ENCODE data around the gene RAP1B.

RAP1B gene

DNA sequence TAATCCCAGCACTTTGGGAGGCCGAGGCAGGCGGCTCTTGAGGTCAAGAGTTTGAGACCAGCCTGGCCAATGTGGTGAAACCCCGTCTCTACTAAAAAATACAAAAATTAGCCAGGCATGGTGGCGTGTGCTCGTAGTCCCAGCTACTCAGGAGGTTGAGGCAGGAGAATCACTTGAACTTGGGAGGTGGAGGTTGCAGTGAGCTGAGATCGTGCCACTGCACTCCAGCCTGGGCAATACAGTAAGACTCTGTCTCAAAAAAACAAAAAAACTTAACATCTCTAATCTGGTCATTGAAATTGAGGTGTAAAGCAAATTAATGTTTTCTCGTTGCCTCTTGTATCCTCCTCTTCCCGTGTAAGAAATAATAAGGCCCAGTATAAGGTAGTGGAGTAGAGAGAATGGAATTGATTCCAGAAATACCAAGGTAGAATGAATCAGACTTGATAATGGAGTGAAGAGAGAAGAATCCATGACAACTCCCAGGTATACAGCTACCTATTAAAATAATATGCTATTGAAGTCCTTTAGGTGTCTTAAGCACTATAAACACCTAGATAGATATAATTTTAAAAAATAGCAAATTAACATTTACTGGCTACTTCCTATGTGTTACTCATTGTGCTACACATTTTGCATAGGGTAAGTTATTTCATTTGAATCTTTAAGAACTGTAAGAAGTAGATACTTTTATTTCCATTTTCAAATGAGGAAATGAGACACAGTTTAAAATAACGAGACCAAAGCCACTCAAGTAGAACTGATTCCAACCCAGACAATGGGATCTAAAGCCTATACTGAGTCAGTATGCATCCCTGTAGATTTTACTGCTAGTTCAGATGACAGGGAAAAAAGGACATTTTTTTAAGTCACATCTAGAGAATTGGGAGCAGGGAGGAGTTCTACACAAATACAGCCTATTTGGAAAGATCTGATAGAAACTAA, 23.2 kb downstream of the RAP1B start:
- TF ChIP-seq POLR2AphosphoS5 (IDR thresholded peaks at IDR 0.05; ENCODE audit: low read depth, low read length), result no peak
- no peak for TF ChIP-seq SIN3A (IDR thresholded peaks at IDR 0.05; ENCODE audit: borderline replicate concordance, insufficient read depth, low read length)
- no peak for TF ChIP-seq REST (IDR thresholded peaks at IDR 0.05; ENCODE audit: insufficient read depth in 1 of 2, low read depth in 2 of 2, low read length in 2 of 2)
- TF ChIP-seq FOXP2 (optimal IDR thresholded peaks at IDR 0.05; ENCODE audit: borderline replicate concordance, extremely low read depth, extremely low read length, insufficient read depth), result no peak
- TF ChIP-seq TAF1 (IDR thresholded peaks at IDR 0.05; ENCODE audit: borderline replicate concordance, insufficient read depth, low read length), result no peak

- TF ChIP-seq POLR2AphosphoS5 (IDR thresholded peaks at IDR 0.05; ENCODE audit: low read depth, low read length) (no peak), FOXP2 (optimal IDR thresholded peaks at IDR 0.05; ENCODE audit: borderline replicate concordance, extremely low read depth, extremely low read length, insufficient read depth) (no peak), TAF1 (IDR thresholded peaks at IDR 0.05; ENCODE audit: borderline replicate concordance, insufficient read depth, low read length) (no peak), REST (IDR thresholded peaks at IDR 0.05; ENCODE audit: insufficient read depth in 1 of 2, low read depth in 2 of 2, low read length in 2 of 2) (no peak), SIN3A (IDR thresholded peaks at IDR 0.05; ENCODE audit: borderline replicate concordance, insufficient read depth, low read length) (no peak)
Observed at GRCh38 chr12:68636268-68636667, 25.6 kb downstream of the RAP1B start.

GRCh38 chr12:68638171-68638570, 27.5 kb downstream of the RAP1B start:
- TF ChIP-seq REST (IDR thresholded peaks at IDR 0.05; ENCODE audit: insufficient read depth in 1 of 2, low read depth in 2 of 2, low read length in 2 of 2), result no peak
- TF ChIP-seq FOXP2 (optimal IDR thresholded peaks at IDR 0.05; ENCODE audit: borderline replicate concordance, extremely low read depth, extremely low read length, insufficient read depth), result no peak
- TF ChIP-seq TAF1 (IDR thresholded peaks at IDR 0.05; ENCODE audit: borderline replicate concordance, insufficient read depth, low read length), result no peak
- no peak for TF ChIP-seq POLR2AphosphoS5 (IDR thresholded peaks at IDR 0.05; ENCODE audit: low read depth, low read length)
- no peak for TF ChIP-seq SIN3A (IDR thresholded peaks at IDR 0.05; ENCODE audit: borderline replicate concordance, insufficient read depth, low read length)

DNA sequence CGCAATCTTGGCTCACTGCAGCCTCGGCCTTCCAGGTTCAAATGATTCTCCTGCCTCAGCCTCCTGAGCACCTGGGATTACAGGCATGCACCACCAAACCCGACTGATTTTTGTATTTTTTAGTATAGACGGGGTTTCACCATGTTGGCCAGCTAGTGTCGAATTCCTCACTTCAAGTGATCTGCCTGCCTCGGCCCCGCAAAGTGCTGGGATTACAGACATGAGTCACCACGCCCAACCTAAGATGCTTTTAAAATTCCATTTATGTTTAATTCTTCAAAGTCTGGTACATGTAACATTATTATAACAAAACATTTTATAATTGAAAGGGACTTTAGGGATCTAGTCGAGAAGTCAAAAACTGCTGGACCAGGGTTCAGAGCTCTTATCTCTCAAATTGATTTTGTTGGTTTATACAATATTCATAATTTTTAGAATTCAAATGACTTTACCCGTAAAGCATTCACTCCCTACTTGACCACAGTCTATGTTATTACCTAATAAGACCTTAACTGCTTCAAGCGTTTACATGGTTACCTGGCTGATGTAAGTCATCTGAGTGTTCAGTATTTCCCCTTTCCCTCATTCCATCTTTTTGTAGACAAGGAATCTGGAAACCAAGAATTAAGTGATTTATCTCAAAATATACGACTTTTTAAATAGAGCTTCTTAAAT, 28.2 kb downstream of the RAP1B start:
- TF ChIP-seq FOXP2 (optimal IDR thresholded peaks at IDR 0.05; ENCODE audit: borderline replicate concordance, extremely low read depth, extremely low read length, insufficient read depth), result no peak
- TF ChIP-seq REST (IDR thresholded peaks at IDR 0.05; ENCODE audit: insufficient read depth in 1 of 2, low read depth in 2 of 2, low read length in 2 of 2), result no peak
- TF ChIP-seq SIN3A (IDR thresholded peaks at IDR 0.05; ENCODE audit: borderline replicate concordance, insufficient read depth, low read length), result no peak
- no peak for TF ChIP-seq POLR2AphosphoS5 (IDR thresholded peaks at IDR 0.05; ENCODE audit: low read depth, low read length)
- no peak for TF ChIP-seq TAF1 (IDR thresholded peaks at IDR 0.05; ENCODE audit: borderline replicate concordance, insufficient read depth, low read length)
